ENCODE measurements around the gene DDR1.

DDR1 gene

GRCh38 chr6:30883685-30884520 lies at the start of gene DDR1:
Gene DDR1, plus strand, starts transcription at chr6:30884519. Its CDS starts 4,211 bp downstream, at chr6:30888730.
- TF ChIP-seq CTCF (IDR thresholded peaks at IDR 0.05; ENCODE audit: insufficient read depth, low read depth, low read length, missing control alignments): no peak
- peak; percentile 88 for DNase-seq (ENCODE audit: low read depth)
- peak within 1 kb of the TSS; percentile 98 for H3K4me3 ChIP-seq (ENCODE audit: low read length)

- no peak overlapping the region for H3K4me3 ChIP-seq (ENCODE audit: low read length)
- no peak for TF ChIP-seq CTCF (IDR thresholded peaks at IDR 0.05; ENCODE audit: insufficient read depth, low read depth, low read length, missing control alignments)
- DNase-seq (ENCODE audit: low read depth): no peak
Observed at GRCh38 chr6:30834646-30835045, 49.7 kb upstream of the DDR1 start.

GRCh38 chr6:30835576-30835975 lies 48.7 kb upstream of the DDR1 start:
- TF ChIP-seq CTCF (IDR thresholded peaks at IDR 0.05; ENCODE audit: insufficient read depth, low read depth, low read length, missing control alignments): no peak
- H3K4me3 ChIP-seq (ENCODE audit: low read length): no peak overlapping the region
- DNase-seq (ENCODE audit: low read depth): no peak

GRCh38 chr6:30836431-30836866 lies 47.9 kb upstream of the DDR1 start:
- DNase-seq (ENCODE audit: low read depth): no peak
- TF ChIP-seq CTCF (IDR thresholded peaks at IDR 0.05; ENCODE audit: insufficient read depth, low read depth, low read length, missing control alignments): no peak
- H3K4me3 ChIP-seq (ENCODE audit: low read length): no peak overlapping the region

- no peak overlapping the region for H3K4me3 ChIP-seq (ENCODE audit: low read length)
- no peak for DNase-seq (ENCODE audit: low read depth)
- no peak for TF ChIP-seq CTCF (IDR thresholded peaks at IDR 0.05; ENCODE audit: insufficient read depth, low read depth, low read length, missing control alignments)
Observed at GRCh38 chr6:30836957-30837356, 47.4 kb upstream of the DDR1 start.

- TF ChIP-seq CTCF (IDR thresholded peaks at IDR 0.05; ENCODE audit: insufficient read depth, low read depth, low read length, missing control alignments): no peak
- no peak overlapping the region for H3K4me3 ChIP-seq (ENCODE audit: low read length)
- DNase-seq (ENCODE audit: low read depth): no peak
Observed at GRCh38 chr6:30837432-30837831, 46.9 kb upstream of the DDR1 start.

GRCh38 chr6:30837870-30838269 lies 46.4 kb upstream of the DDR1 start:
- no peak overlapping the region for H3K4me3 ChIP-seq (ENCODE audit: low read length)
- no peak for DNase-seq (ENCODE audit: low read depth)
- TF ChIP-seq CTCF (IDR thresholded peaks at IDR 0.05; ENCODE audit: insufficient read depth, low read depth, low read length, missing control alignments): no peak

Data from epithelial cell of esophagus (primary cell).